Neural cell (in vitro differentiated cells): ENCODE results near the gene MYCBP. TPM values are rescaled to one million over a fixed set of nuclear protein-coding genes. Genes with fewer than 3 reads are reported as not detected.

Experiments used
- H2AFZ ChIP-seq: fragments of 200-600, 300-800 bp; sonication (generic), shearing (Covaris generic); 2 replicates; pipeline ENCODE4 v1.6.0; 2014; ENCODE audit warnings: low read depth, mild to moderate bottlenecking, antibody characterized with exemption, low read length, moderate library complexity
- H3F3A ChIP-seq: fragments of 200-600 bp; shearing (Covaris generic); 2 replicates; pipeline ENCODE4 v1.6.1; 2016; ENCODE audit warnings: mild to moderate bottlenecking, moderate library complexity, mixed read lengths, antibody characterized with exemption, low read length; ENCODE audit not compliant: insufficient read depth, poor library complexity, severe bottlenecking
- H3K27ac ChIP-seq: fragments of 200-600, 300-800 bp; sonication (generic), shearing (Covaris generic); 2 replicates; pipeline ENCODE4 v1.5.1; 2014; ENCODE audit warnings: mild to moderate bottlenecking, low read length, moderate library complexity
- H3K27me3 ChIP-seq: fragments of 300-800, 200-600 bp; sonication (generic), shearing (Covaris generic); 2 replicates; pipeline ENCODE4 v1.6.0; 2014; ENCODE audit warnings: mild to moderate bottlenecking, low read depth, low read length, moderate library complexity; ENCODE audit not compliant: insufficient read depth
- H3K36me3 ChIP-seq: fragments of 300-800, 200-600 bp; sonication (generic), shearing (Covaris generic); 2 replicates; pipeline ENCODE4 v1.5.1; 2014; ENCODE audit warnings: mild to moderate bottlenecking, antibody characterized with exemption, low read length, moderate library complexity; ENCODE audit not compliant: insufficient read depth
- H3K4me2 ChIP-seq: fragments of 300-800, 200-600 bp; sonication (generic), shearing (Covaris generic); 2 replicates; pipeline ENCODE4 v1.6.0; 2014; ENCODE audit warnings: mild to moderate bottlenecking, low read length
- H3K4me3 ChIP-seq: fragments of 300-800, 200-600 bp; sonication (generic), shearing (Covaris generic); 2 replicates; pipeline ENCODE4 v1.5.1; 2014; ENCODE audit warnings: mild to moderate bottlenecking, low read length, moderate library complexity
- H3K79me2 ChIP-seq: fragments of 200-600 bp; shearing (Covaris generic); replicated peaks from 2 replicates; pipeline ENCODE4 v1.6.0; 2014; ENCODE audit warnings: mild to moderate bottlenecking, low read length, moderate library complexity; ENCODE audit not compliant: insufficient read depth
- H3K9ac ChIP-seq: fragments of 300-800, 200-600 bp; sonication (generic), shearing (Covaris generic); 2 replicates; pipeline ENCODE4 v1.6.1; 2016; ENCODE audit warnings: mild to moderate bottlenecking, low read length, mixed read lengths
- H3K9me2 ChIP-seq: fragments of 200-600 bp; shearing (Covaris generic); 2 replicates; pipeline ENCODE4 v1.6.1; 2016; ENCODE audit warnings: mild to moderate bottlenecking, low read length, mixed read lengths; ENCODE audit not compliant: insufficient read depth
- H3K9me3 ChIP-seq: fragments of 200-600, 300-800 bp; sonication (generic), shearing (Covaris generic); 2 replicates; pipeline ENCODE4 v1.6.1; 2016; ENCODE audit warnings: mild to moderate bottlenecking, mixed run types, low read length, moderate library complexity, mixed read lengths
- H4K20me1 ChIP-seq: fragments of 200-600 bp; shearing (Covaris generic); 2 replicates; pipeline ENCODE4 v1.6.1; 2016; ENCODE audit warnings: mild to moderate bottlenecking, mixed run types; ENCODE audit not compliant: insufficient read depth
- EP300 ChIP-seq: fragments of 450-650 bp; conservative IDR thresholded peaks from 2 replicates; pipeline ENCODE4 v1.6.1; 2014; ENCODE audit warnings: antibody characterized with exemption, mild to moderate bottlenecking, moderate library complexity; ENCODE audit not compliant: poor library complexity, severe bottlenecking
- EZH2 ChIP-seq: fragments of 200-600, 300-800 bp; shearing (Covaris generic), sonication (generic); IDR thresholded peaks from 2 replicates; pipeline ENCODE4 v1.6.1; 2014; ENCODE audit warnings: antibody characterized with exemption, low read length, borderline replicate concordance, mild to moderate bottlenecking; ENCODE audit not compliant: insufficient read depth, poor library complexity, severe bottlenecking
- MXI1 ChIP-seq: fragments of 450-650 bp; conservative IDR thresholded peaks from 2 replicates; pipeline ENCODE4 v1.6.1; 2014; ENCODE audit warnings: antibody characterized with exemption, mild to moderate bottlenecking; ENCODE audit not compliant: poor library complexity, severe bottlenecking
- POLR2AphosphoS5 ChIP-seq: IDR thresholded peaks from 2 replicates; pipeline ENCODE4 v1.6.1; 2012
- RAD21 ChIP-seq: fragments of 450-650 bp; conservative IDR thresholded peaks from 2 replicates; pipeline ENCODE4 v1.6.1; 2014; ENCODE audit warnings: antibody characterized with exemption, mild to moderate bottlenecking, moderate library complexity
- SMC3 ChIP-seq: fragments of 450-650 bp; conservative IDR thresholded peaks from 2 replicates; pipeline ENCODE4 v1.6.1; 2014; ENCODE audit warnings: antibody characterized with exemption, mild to moderate bottlenecking, moderate library complexity; ENCODE audit not compliant: poor library complexity
- TAF1 ChIP-seq: IDR thresholded peaks from 2 replicates; pipeline ENCODE4 v1.6.1; 2012; ENCODE audit warnings: low read depth
- polyA plus RNA-seq: library from polyadenylated mRNA; depleted of rRNA; stranded (reverse); fragments of >200 nt; gene quantifications from 2 replicates; pipeline ENCODE4 v1.2.3, GENCODE V29; 2014
- TF ChIP-seq, protein P1 (sequence below): IDR thresholded peaks from 2 replicates; pipeline ENCODE4 v1.6.1; 2012; ENCODE audit warnings: borderline replicate concordance
- TF ChIP-seq, protein P2 (sequence below): fragments of 450-650 bp; IDR thresholded peaks from 2 replicates; pipeline ENCODE4 v1.5.1; 2014; ENCODE audit warnings: antibody characterized with exemption, mild to moderate bottlenecking, moderate library complexity; ENCODE audit not compliant: poor library complexity, severe bottlenecking

MYCBP gene
- polyA plus RNA-seq, 1 donor from 2014 or later: 3.0 TPM

- H3K79me2 ChIP-seq: no peaks in the 10 kb centered on the region
- no peak overlapping the region for H3K9ac ChIP-seq
- no peak overlapping the region for H3K4me2 ChIP-seq
- H2AFZ ChIP-seq: no peak overlapping the region
- no peaks in the 10 kb centered on the region for H3K9me2 ChIP-seq
- H3K27ac ChIP-seq: no peak overlapping the region
- no peaks in the 10 kb centered on the region for H4K20me1 ChIP-seq
- no peak overlapping the region for H3K4me3 ChIP-seq
- H3K36me3 ChIP-seq: no peaks in the 10 kb centered on the region
- no peaks in the 10 kb centered on the region for H3K27me3 ChIP-seq
- TF ChIP-seq, protein P1, sequence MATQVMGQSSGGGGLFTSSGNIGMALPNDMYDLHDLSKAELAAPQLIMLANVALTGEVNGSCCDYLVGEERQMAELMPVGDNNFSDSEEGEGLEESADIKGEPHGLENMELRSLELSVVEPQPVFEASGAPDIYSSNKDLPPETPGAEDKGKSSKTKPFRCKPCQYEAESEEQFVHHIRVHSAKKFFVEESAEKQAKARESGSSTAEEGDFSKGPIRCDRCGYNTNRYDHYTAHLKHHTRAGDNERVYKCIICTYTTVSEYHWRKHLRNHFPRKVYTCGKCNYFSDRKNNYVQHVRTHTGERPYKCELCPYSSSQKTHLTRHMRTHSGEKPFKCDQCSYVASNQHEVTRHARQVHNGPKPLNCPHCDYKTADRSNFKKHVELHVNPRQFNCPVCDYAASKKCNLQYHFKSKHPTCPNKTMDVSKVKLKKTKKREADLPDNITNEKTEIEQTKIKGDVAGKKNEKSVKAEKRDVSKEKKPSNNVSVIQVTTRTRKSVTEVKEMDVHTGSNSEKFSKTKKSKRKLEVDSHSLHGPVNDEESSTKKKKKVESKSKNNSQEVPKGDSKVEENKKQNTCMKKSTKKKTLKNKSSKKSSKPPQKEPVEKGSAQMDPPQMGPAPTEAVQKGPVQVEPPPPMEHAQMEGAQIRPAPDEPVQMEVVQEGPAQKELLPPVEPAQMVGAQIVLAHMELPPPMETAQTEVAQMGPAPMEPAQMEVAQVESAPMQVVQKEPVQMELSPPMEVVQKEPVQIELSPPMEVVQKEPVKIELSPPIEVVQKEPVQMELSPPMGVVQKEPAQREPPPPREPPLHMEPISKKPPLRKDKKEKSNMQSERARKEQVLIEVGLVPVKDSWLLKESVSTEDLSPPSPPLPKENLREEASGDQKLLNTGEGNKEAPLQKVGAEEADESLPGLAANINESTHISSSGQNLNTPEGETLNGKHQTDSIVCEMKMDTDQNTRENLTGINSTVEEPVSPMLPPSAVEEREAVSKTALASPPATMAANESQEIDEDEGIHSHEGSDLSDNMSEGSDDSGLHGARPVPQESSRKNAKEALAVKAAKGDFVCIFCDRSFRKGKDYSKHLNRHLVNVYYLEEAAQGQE: no peak
- TF ChIP-seq, protein P2, sequence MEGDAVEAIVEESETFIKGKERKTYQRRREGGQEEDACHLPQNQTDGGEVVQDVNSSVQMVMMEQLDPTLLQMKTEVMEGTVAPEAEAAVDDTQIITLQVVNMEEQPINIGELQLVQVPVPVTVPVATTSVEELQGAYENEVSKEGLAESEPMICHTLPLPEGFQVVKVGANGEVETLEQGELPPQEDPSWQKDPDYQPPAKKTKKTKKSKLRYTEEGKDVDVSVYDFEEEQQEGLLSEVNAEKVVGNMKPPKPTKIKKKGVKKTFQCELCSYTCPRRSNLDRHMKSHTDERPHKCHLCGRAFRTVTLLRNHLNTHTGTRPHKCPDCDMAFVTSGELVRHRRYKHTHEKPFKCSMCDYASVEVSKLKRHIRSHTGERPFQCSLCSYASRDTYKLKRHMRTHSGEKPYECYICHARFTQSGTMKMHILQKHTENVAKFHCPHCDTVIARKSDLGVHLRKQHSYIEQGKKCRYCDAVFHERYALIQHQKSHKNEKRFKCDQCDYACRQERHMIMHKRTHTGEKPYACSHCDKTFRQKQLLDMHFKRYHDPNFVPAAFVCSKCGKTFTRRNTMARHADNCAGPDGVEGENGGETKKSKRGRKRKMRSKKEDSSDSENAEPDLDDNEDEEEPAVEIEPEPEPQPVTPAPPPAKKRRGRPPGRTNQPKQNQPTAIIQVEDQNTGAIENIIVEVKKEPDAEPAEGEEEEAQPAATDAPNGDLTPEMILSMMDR: no peak
- TF ChIP-seq POLR2AphosphoS5 (no peak), SMC3 (no peak), RAD21 (no peak), EP300 (no peak), MXI1 (no peak), TAF1 (no peak)
- H3K9me3 ChIP-seq: no peaks in the 10 kb centered on the region
- H3F3A ChIP-seq: no peaks in the 10 kb centered on the region
These were observed 40.8 kb downstream of the MYCBP start for GRCh38 chr1:38832370-38832734.

DNA sequence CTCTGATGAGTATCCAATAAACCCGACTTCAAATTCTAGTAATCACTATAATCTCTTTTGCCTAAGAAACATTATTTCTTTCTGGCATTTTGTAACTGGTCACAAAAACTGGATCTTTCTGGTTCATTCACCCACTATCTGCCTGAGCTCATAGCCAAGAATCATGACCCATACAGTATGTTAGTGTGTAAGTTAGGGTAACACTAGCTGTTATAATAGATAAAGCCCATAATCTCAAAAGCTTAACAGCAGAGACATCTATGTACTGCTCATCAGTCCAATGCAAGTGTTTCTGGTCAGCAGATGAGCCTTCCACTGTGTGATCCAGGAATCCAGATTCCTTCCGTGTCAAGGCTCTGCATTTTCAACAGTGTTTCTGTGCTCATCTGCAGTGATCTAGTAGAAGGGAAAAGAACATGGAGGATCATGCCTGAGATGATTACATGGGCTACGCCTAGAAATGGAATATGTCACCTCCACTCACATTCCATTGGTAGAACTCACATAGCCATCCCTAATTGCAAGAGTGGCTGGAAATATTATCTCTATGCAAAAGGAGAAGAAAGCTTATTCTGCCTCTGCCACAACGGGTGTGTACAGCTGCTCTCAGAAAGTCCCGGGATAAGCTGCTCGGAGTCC lies 41.3 kb downstream of the MYCBP start:
- Histone ChIP-seq H3K9me2 (no peaks in the 10 kb centered on the region), H3K4me3 (no peak overlapping the region), H4K20me1 (no peaks in the 10 kb centered on the region), H3F3A (no peaks in the 10 kb centered on the region), H3K36me3 (no peaks in the 10 kb centered on the region), H3K27me3 (no peaks in the 10 kb centered on the region), H3K4me2 (no peak overlapping the region), H3K9ac (no peak overlapping the region), H3K9me3 (no peaks in the 10 kb centered on the region), H2AFZ (no peak overlapping the region), H3K27ac (no peak overlapping the region), H3K79me2 (no peaks in the 10 kb centered on the region)
- TF ChIP-seq TAF1 (no peak), POLR2AphosphoS5 (no peak), SMC3 (no peak), MXI1 (no peak), RAD21 (no peak), EP300 (no peak), EZH2 (no peak)
- TF ChIP-seq, protein P1: no peak
- TF ChIP-seq, protein P2: no peak
